ENCODE measurements around the gene PCSK6.
"Not testable (repeated sequence)": the region's sequence is repeated elsewhere in the genome, so short reads cannot be mapped to it uniquely, and the experiment has no call there.

Gene PCSK6

GRCh38 chr15:101427606-101428487, 61.7 kb downstream of the PCSK6 start:
- no peak for DNase-seq

GRCh38 chr15:101426761-101427333, 62.7 kb downstream of the PCSK6 start:
- DNase-seq: no peak

- DNase-seq: no peak
Observed at GRCh38 chr15:101425787-101426365, 63.6 kb downstream of the PCSK6 start.

- DNase-seq: no peak
Observed at GRCh38 chr15:101424984-101425383, 64.5 kb downstream of the PCSK6 start.

GRCh38 chr15:101420232-101420631, 69.3 kb downstream of the PCSK6 start:
- DNase-seq: no peak

GRCh38 chr15:101416475-101416874, 73.0 kb downstream of the PCSK6 start:
- DNase-seq: not testable (repeated sequence)

GRCh38 chr15:101413239-101413638, 76.3 kb downstream of the PCSK6 start:
- DNase-seq: no peak

GRCh38 chr15:101411581-101411980, 77.9 kb downstream of the PCSK6 start:
- DNase-seq: no peak

GRCh38 chr15:101411085-101411484, 78.4 kb downstream of the PCSK6 start:
- no peak for DNase-seq

- no peak for DNase-seq
Observed at GRCh38 chr15:101410612-101411011, 78.9 kb downstream of the PCSK6 start.

GRCh38 chr15:101409621-101410020, 79.9 kb downstream of the PCSK6 start:
- DNase-seq: no peak

- no peak for DNase-seq
Observed at GRCh38 chr15:101407966-101408775, 81.3 kb downstream of the PCSK6 start.

GRCh38 chr15:101407439-101407838, 82.1 kb downstream of the PCSK6 start:
- no peak for DNase-seq

- DNase-seq: no peak
Observed at GRCh38 chr15:101406526-101407195, 82.8 kb downstream of the PCSK6 start.

GRCh38 chr15:101406036-101406435, 83.5 kb downstream of the PCSK6 start:
- DNase-seq: no peak

GRCh38 chr15:101404245-101404644, 85.3 kb downstream of the PCSK6 start:
- no peak for DNase-seq

GRCh38 chr15:101402883-101403282, 86.6 kb downstream of the PCSK6 start:
- DNase-seq: not testable (repeated sequence)

- DNase-seq: no peak
Observed at GRCh38 chr15:101401286-101401685, 88.2 kb downstream of the PCSK6 start.

- DNase-seq: no peak
Observed at GRCh38 chr15:101399431-101399830, 90.1 kb downstream of the PCSK6 start.

GRCh38 chr15:101398247-101398646, 91.3 kb downstream of the PCSK6 start:
- DNase-seq: no peak

- DNase-seq: no peak
Observed at GRCh38 chr15:101397521-101398003, 91.9 kb downstream of the PCSK6 start.

GRCh38 chr15:101396484-101397261, 92.8 kb downstream of the PCSK6 start:
- DNase-seq: no peak

Data from KG1 (cell line).